H1 (cell line): Measurements from ENCODE around the gene CAPN11. TPM values are rescaled to one million over a fixed set of nuclear protein-coding genes. Genes with fewer than 3 reads are reported as not detected.

Experiments used
- BACH1 ChIP-seq: IDR thresholded peaks from 2 replicates; pipeline ENCODE4 v1.6.1; 2012; ENCODE audit warnings: low read length, improper control_type of control experiment
- CHD1 ChIP-seq: IDR thresholded peaks from 2 replicates; pipeline ENCODE4 v1.6.1; 2012; ENCODE audit warnings: low read depth, low read length, improper control_type of control experiment
- CHD7 ChIP-seq: fragments of 300-600 bp; sonication (generic); IDR thresholded peaks from 2 replicates; pipeline ENCODE4 v1.7.1; 2012; ENCODE audit warnings: low read length, moderate library complexity, mild to moderate bottlenecking, inconsistent platforms; ENCODE audit not compliant: insufficient replicate concordance
- HDAC6 ChIP-seq: IDR thresholded peaks from one replicate; pipeline ENCODE4 v1.7.1; 2012; ENCODE audit warnings: low read depth, mild to moderate bottlenecking, inconsistent platforms, low read length, moderate library complexity
- POLR2AphosphoS5 ChIP-seq: IDR thresholded peaks from 2 replicates; pipeline ENCODE4 v1.6.1; 2011; ENCODE audit warnings: low read depth, low read length
- SIN3A ChIP-seq, 2 experiments: IDR thresholded peaks in 1 of 2; conservative IDR thresholded peaks in 1 of 2; 2 replicates each; pipeline ENCODE4 v1.6.1; 2011 to 2012; ENCODE audit warnings: low read length in 2 of 2, improper control_type of control experiment in 1 of 2, low read depth in 1 of 2, mild to moderate bottlenecking in 1 of 2
- SP2 ChIP-seq: IDR thresholded peaks from 2 replicates; pipeline ENCODE4 v1.6.1; 2012; ENCODE audit warnings: mild to moderate bottlenecking, low read length, inconsistent platforms
- polyA plus RNA-seq, 7 experiments: library from polyadenylated mRNA; depleted of rRNA in 3 of 7; stranded (reverse) in 5 of 7; unstranded in 2 of 7; fragments of >200 nt in 5 of 7; fragments of 200-250 nt in 2 of 7; gene quantifications; 1 replicate in 5 of 7; 2 replicates in 1 of 7; 4 replicates in 1 of 7; pipeline versions ENCODE4 v1.2.1 to v1.2.3, GENCODE V29; 2011 to 2013; ENCODE audit warnings: missing spikeins in 2 of 7, mixed read lengths in 2 of 7
- total RNA-seq: library from RNA; stranded (reverse); fragmentation: NEBNext Ultra II Directional; extraction: Animal tissue kit (Norgen Biotek cat#: 25700); gene quantifications from 2 replicates; pipeline ENCODE4 v1.2.1, GENCODE V29; 2021

CAPN11 gene
- total and polyA plus RNA-seq, 2 of the 8 experiments (the other 6 are each of a cell fraction or from before 2014, with no cell fraction given), result 0.95 to 0.97 TPM

GRCh38 chr6:44221961-44222335 is 63.3 kb downstream of the CAPN11 start (continued):
- TF ChIP-seq CHD7 (no peak), SP2 (no peak), CHD1 (no peak), BACH1 (no peak), HDAC6 (no peak), POLR2AphosphoS5 (no peak), SIN3A (conservative IDR thresholded peaks at IDR 0.05 in 1 of 2, IDR thresholded peaks at IDR 0.05 in 1 of 2; ENCODE audit: low read depth in 1 of 2, low read length in 2 of 2) (no peak)
